Activated naive CD8-positive, alpha-beta T cell treated with anti-CD3 and anti-CD28 coated beads, Interleukin-2, amount 10 ng/mL, durations not matched to agents 7 days and 5 days (primary cell): ENCODE data around the gene ZNF292. TPM values are rescaled to one million over a fixed set of nuclear protein-coding genes. Genes with fewer than 3 reads are reported as not detected.
"Not testable (repeated sequence)": the region's sequence is repeated elsewhere in the genome, so short reads cannot be mapped to it uniquely, and the experiment has no call there.

ENCODE experiments used
- ATAC-seq: fragments of 150-1000 bp; cut with Tn5 transposase; one replicate; pipeline ENCODE4 v1.10.0; 2021; ENCODE audit warnings: low read depth, moderate library complexity
- POLR2A ChIA-PET: fragments of 350-600 bp; sonication (Branson Sonifier 250); formaldehyde crosslinking; loops from one replicate; lab custom pipeline; 2021; ENCODE audit warnings: antibody characterized with exemption; lab: Charles Lee
- DNase-seq: peaks from one replicate; pipeline ENCODE4 v3.0.0; 2021
- H3K27ac Mint-ChIP-seq: one replicate; pipeline ENCODE4 v1.8.0; 2022; ENCODE audit warnings: mild to moderate bottlenecking, mixed read lengths
- H3K27me3 Mint-ChIP-seq: one replicate; pipeline ENCODE4 v1.8.0; 2022; ENCODE audit warnings: mild to moderate bottlenecking, moderate library complexity, mixed read lengths
- H3K36me3 Mint-ChIP-seq: one replicate; pipeline ENCODE4 v1.8.0; 2021; ENCODE audit warnings: mild to moderate bottlenecking, mixed read lengths
- H3K4me1 Mint-ChIP-seq: one replicate; pipeline ENCODE4 v1.8.0; 2021; ENCODE audit warnings: mixed read lengths
- H3K4me3 Mint-ChIP-seq: one replicate; pipeline ENCODE4 v1.8.0; 2022; ENCODE audit warnings: mild to moderate bottlenecking, moderate library complexity, mixed read lengths
- H3K9me3 Mint-ChIP-seq: one replicate; pipeline ENCODE4 v1.8.0; 2021; ENCODE audit warnings: mixed read lengths
- total RNA-seq, 2 experiments: library from RNA; stranded (reverse); gene quantifications; one replicate each; pipeline ENCODE4 v1.2.3, GENCODE V29; 2021

The ZNF292 gene
- 10 to 100 TPM; 70.2 to 77.6 TPM for total RNA-seq

- no peaks in the 10 kb centered on the region for H3K9me3 Mint-ChIP-seq
- POLR2A ChIA-PET = interaction anchor here (1.0 kb wide), 1 partner anchor 547 kb away, joined by 3 read pairs; the partner anchor contains the start of gene AKIRIN2
- ATAC-seq = peak; percentile 84
- H3K36me3 Mint-ChIP-seq = peaks cover 18% of the 10 kb centered on the region
- H3K4me1 Mint-ChIP-seq = peaks cover 44% of the 10 kb centered on the region
- no peaks in the 10 kb centered on the region for H3K27me3 Mint-ChIP-seq
- peak within 1 kb of the TSS; percentile 97 for H3K27ac Mint-ChIP-seq
- H3K4me3 Mint-ChIP-seq = peak within 1 kb of the TSS; percentile 100
- peak; percentile 97 for DNase-seq
Observed at GRCh38 chr6:87154993-87155841, at the start of gene ZNF292. ZNF292 (plus strand) TSS chr6:87155565; CDS start chr6:87155592, 27 bp downstream.

GRCh38 chr6:87105823-87106222 lies 49.5 kb upstream of the ZNF292 start:
- Mint-ChIP-seq H3K36me3 (no peaks in the 10 kb centered on the region), H3K27me3 (peaks cover 9% of the 10 kb centered on the region), H3K4me1 (no peaks in the 10 kb centered on the region), H3K27ac (no peak overlapping the region), H3K4me3 (no peak overlapping the region), H3K9me3 (no peaks in the 10 kb centered on the region)
- no peak for ATAC-seq
- POLR2A ChIA-PET = no interaction called here
- DNase-seq = no peak

DNA sequence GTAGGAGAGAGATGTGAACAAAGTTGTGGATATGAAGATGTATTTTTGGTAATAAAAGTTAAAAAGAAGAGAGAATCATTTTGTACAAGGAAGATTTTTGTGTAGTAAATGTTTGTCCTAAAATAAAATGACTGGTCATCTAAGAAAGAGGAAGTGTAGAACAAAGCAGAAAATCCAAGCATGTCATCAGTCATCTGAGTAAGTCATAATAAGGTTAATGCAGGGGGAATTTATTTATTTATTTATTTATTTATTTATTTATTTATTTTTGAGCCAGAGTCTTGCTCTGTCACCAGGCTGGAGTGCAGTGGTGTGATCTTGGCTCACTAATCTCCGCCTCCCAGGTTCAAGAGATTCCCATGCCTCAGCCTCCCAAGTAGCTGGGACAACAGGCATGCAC lies 44.7 kb upstream of the ZNF292 start:
- POLR2A ChIA-PET = no interaction called here
- H3K4me1 Mint-ChIP-seq = no peaks in the 10 kb centered on the region
- H3K36me3 Mint-ChIP-seq = no peaks in the 10 kb centered on the region
- ATAC-seq = no peak
- no peak for DNase-seq
- H3K27ac Mint-ChIP-seq = no peak overlapping the region
- H3K27me3 Mint-ChIP-seq = peaks cover 14% of the 10 kb centered on the region
- no peaks in the 10 kb centered on the region for H3K9me3 Mint-ChIP-seq
- no peak overlapping the region for H3K4me3 Mint-ChIP-seq

GRCh38 chr6:87115402-87116135 lies 39.8 kb upstream of the ZNF292 start:
- no peaks in the 10 kb centered on the region for H3K4me1 Mint-ChIP-seq
- DNase-seq = no peak
- no peaks in the 10 kb centered on the region for H3K36me3 Mint-ChIP-seq
- no peak overlapping the region for H3K27ac Mint-ChIP-seq
- no peaks in the 10 kb centered on the region for H3K9me3 Mint-ChIP-seq
- no peak for ATAC-seq
- peaks cover 24% of the 10 kb centered on the region for H3K27me3 Mint-ChIP-seq
- H3K4me3 Mint-ChIP-seq = no peak overlapping the region
- POLR2A ChIA-PET = no interaction called here

- DNase-seq (no peak), ATAC-seq (no peak)
- H3K36me3 Mint-ChIP-seq = no peaks in the 10 kb centered on the region
- POLR2A ChIA-PET = no interaction called here
- H3K27me3 Mint-ChIP-seq = peaks cover 26% of the 10 kb centered on the region
- no peak overlapping the region for H3K4me3 Mint-ChIP-seq
- no peaks in the 10 kb centered on the region for H3K4me1 Mint-ChIP-seq
- H3K9me3 Mint-ChIP-seq = no peaks in the 10 kb centered on the region
- no peak overlapping the region for H3K27ac Mint-ChIP-seq
Observed at GRCh38 chr6:87116922-87117321, 38.4 kb upstream of the ZNF292 start.

DNA sequence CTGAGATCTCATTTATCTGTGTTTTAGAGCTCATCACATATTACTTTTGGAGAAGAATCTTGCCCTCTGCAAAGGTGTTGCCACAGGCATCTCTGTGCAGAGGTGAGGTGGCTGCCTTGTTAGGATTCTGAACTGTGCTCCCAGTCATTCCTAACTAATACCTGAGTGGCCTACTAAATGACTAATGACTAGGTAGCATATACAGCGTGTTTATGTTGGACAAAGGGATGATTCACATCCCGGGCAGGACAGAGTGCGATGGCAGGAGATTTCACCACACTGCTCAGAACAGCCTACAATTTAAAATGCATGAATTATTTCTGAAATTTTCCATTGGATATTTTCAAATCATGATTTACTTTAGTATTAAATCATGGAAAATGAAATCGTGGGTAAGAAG lies 37.3 kb upstream of the ZNF292 start:
- no peak for DNase-seq
- H3K4me3 Mint-ChIP-seq = no peak overlapping the region
- H3K27ac Mint-ChIP-seq = no peak overlapping the region
- no peak for ATAC-seq
- no peaks in the 10 kb centered on the region for H3K36me3 Mint-ChIP-seq
- peaks cover 30% of the 10 kb centered on the region for H3K27me3 Mint-ChIP-seq
- POLR2A ChIA-PET = no interaction called here
- no peaks in the 10 kb centered on the region for H3K4me1 Mint-ChIP-seq
- peaks cover 2% of the 10 kb centered on the region for H3K9me3 Mint-ChIP-seq

DNA sequence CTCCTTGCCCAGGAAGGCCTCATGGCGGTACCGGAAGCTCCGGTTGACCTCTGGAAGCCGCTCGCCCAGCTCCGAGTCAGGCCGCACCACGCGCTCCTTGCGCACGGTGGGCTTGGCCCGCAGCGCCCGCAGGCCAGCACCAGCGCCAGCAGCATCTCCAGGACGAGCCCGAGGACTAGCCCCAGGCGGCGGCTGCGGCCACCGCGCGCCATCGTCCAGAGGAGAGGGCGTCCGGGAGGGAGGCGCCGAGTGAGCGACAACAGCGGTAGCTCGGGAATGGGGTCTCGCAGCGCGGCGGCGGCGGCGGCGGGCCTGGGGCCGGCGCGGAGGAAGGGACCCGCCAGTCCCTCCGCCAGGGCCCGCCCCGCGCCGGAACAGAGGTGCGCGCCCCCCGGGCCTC lies 32.9 kb upstream of the ZNF292 start:
- no peaks in the 10 kb centered on the region for H3K36me3 Mint-ChIP-seq
- H3K4me1 Mint-ChIP-seq = no peaks in the 10 kb centered on the region
- ATAC-seq (no peak), DNase-seq (no peak)
- POLR2A ChIA-PET = no interaction called here
- H3K27ac Mint-ChIP-seq = no peak overlapping the region
- H3K27me3 Mint-ChIP-seq = peaks cover 40% of the 10 kb centered on the region
- no peak overlapping the region for H3K4me3 Mint-ChIP-seq
- H3K9me3 Mint-ChIP-seq = peaks cover 2% of the 10 kb centered on the region

DNA sequence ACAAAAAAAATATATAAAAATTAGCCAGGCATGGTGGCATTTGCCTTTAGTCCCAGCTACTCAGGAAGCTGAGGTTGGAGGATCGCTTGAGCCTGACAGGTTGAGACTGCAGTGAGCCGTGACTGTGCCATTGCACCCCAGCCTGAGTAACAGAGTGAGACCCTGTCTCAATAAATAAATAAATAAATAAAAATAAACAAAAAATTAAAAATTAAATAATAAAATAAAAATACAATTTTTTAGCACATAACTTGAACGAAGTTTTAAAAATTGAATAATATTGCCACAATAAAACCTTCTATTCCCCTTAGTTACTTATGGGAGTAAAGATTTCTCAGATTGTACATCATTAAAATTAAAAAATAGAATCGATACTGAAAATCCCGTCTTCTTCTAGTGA lies 31.3 kb upstream of the ZNF292 start:
- POLR2A ChIA-PET = no interaction called here
- no peaks in the 10 kb centered on the region for H3K36me3 Mint-ChIP-seq
- no peak overlapping the region for H3K27ac Mint-ChIP-seq

DNA sequence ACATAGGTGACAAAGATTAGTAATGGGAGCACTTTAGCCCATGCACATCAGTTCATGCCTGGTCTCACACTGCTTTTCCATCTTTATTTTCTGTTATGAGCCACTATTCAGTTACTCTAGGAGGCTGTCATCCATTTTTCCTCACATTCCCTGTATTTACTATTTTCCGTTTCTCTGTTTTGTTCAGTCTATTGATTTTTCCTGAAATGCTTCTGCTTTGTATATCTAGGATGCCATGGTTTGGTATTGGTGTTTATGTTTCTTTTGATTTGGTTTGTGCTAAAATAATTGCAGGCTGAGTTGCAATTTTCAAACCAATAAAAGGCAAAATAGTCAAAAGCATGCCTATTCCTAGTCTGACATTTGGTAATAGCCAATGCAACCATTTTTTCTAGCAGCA lies 28.9 kb upstream of the ZNF292 start:
- no peaks in the 10 kb centered on the region for H3K36me3 Mint-ChIP-seq
- H3K27me3 Mint-ChIP-seq = peaks cover 34% of the 10 kb centered on the region
- no peak for ATAC-seq
- POLR2A ChIA-PET = interaction anchor here (0.7 kb wide), 1 partner anchor 30 kb away, joined by 4 read pairs; no protein-coding TSS in a partner anchor
- DNase-seq = no peak
- H3K4me3 Mint-ChIP-seq = no peak overlapping the region
- no peaks in the 10 kb centered on the region for H3K4me1 Mint-ChIP-seq
- H3K27ac Mint-ChIP-seq = no peak overlapping the region
- peaks cover 2% of the 10 kb centered on the region for H3K9me3 Mint-ChIP-seq

More for the DNA sequence above, 31.3 kb upstream of the ZNF292 start:
- Mint-ChIP-seq H3K27me3 (peaks cover 36% of the 10 kb centered on the region), H3K4me1 (no peaks in the 10 kb centered on the region), H3K4me3 (no peak overlapping the region), H3K9me3 (peaks cover 2% of the 10 kb centered on the region)
- DNase-seq (no peak), ATAC-seq (no peak)

GRCh38 chr6:87127737-87128136 lies 27.6 kb upstream of the ZNF292 start:
- Mint-ChIP-seq H3K9me3 (peaks cover 3% of the 10 kb centered on the region), H3K27me3 (peaks cover 27% of the 10 kb centered on the region), H3K4me3 (no peak overlapping the region), H3K36me3 (no peaks in the 10 kb centered on the region), H3K4me1 (no peaks in the 10 kb centered on the region), H3K27ac (no peak overlapping the region)
- DNase-seq (no peak), ATAC-seq (no peak)
- POLR2A ChIA-PET = no interaction called here

DNA sequence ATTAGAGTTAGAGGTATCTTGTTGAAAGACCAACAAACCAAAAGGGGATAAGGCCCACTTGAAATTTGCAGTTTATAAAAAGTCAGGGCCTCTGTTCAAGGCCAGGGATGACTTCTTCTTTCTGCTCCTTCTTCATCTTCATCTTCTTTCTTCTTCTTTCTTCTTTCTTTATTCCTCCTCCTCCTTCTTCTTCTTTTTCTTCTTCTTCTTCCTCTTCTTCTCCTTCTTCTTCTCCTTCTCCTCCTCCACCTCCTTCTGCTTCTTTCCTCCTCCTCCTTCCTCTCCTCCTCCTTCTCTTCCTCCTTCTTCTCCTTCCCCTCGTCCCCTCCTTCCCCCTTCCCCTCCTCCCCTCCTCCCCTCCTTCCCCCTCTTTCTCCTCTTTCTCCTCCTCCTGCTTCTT lies 18.4 kb upstream of the ZNF292 start:
- Mint-ChIP-seq H3K4me3 (no peak overlapping the region), H3K4me1 (peaks cover 2% of the 10 kb centered on the region), H3K9me3 (peaks cover under 1% of the 10 kb centered on the region), H3K27me3 (peaks cover 24% of the 10 kb centered on the region), H3K27ac (no peak overlapping the region), H3K36me3 (no peaks in the 10 kb centered on the region)
- no peak for ATAC-seq
- POLR2A ChIA-PET = no interaction called here
- no peak for DNase-seq

GRCh38 chr6:87139236-87139635 lies 16.1 kb upstream of the ZNF292 start:
- Mint-ChIP-seq H3K36me3 (peaks cover 4% of the 10 kb centered on the region), H3K9me3 (peaks cover 5% of the 10 kb centered on the region), H3K27ac (no peak overlapping the region), H3K4me3 (no peak overlapping the region), H3K4me1 (peaks cover 2% of the 10 kb centered on the region), H3K27me3 (peaks cover 42% of the 10 kb centered on the region)
- POLR2A ChIA-PET = no interaction called here
- ATAC-seq (no peak), DNase-seq (no peak)

DNA sequence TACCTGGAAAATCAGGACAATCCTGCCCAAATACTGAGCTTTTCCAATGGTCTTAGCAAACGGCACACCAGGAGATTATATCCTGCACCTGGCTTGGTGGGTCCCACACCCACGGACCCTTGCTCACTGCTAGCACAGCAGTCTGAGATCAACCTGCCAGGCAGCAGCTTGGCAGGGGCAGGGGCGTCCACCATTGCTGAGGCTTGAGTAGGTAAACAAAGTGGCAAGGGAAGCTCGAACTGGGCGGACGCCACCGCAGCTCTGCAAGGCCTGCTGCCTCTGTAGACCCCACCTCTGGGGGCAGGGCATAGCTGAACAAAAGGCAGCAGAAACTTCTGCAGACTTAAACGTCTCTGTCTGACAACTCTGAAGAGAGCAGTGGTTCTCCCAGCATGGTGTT lies 15.4 kb upstream of the ZNF292 start:
- peaks cover 42% of the 10 kb centered on the region for H3K27me3 Mint-ChIP-seq
- POLR2A ChIA-PET, H3K27ac Mint-ChIP-seq, H3K9me3 Mint-ChIP-seq, H3K4me1 Mint-ChIP-seq, H3K36me3 Mint-ChIP-seq, H3K4me3 Mint-ChIP-seq, ATAC-seq, DNase-seq: not testable (repeated sequence)

DNA sequence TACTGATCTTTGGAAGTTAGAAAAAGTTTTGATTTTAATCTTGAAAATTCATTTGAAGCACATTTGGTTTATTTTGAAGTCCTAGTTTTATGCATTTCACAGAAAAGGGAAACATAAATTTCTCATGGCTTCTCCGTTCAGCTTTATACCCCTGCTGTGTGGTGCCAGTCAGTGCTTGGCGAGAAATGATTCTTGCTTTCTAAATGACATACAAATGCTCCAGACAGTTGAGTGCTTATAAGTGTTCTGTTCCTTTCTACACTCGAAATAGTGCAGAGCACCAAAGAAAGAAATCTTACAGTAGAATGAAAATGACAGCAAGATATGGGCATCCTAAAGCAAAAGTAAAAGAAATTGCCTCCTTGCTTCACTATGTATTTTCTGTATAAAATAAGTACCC lies 9.0 kb upstream of the ZNF292 start:
- DNase-seq (no peak), ATAC-seq (no peak)
- H3K36me3 Mint-ChIP-seq = peaks cover 4% of the 10 kb centered on the region
- peaks cover 3% of the 10 kb centered on the region for H3K4me1 Mint-ChIP-seq
- no peak overlapping the region for H3K27ac Mint-ChIP-seq
- H3K9me3 Mint-ChIP-seq = peaks cover 5% of the 10 kb centered on the region
- peaks cover 49% of the 10 kb centered on the region for H3K27me3 Mint-ChIP-seq
- POLR2A ChIA-PET = no interaction called here
- no peak overlapping the region for H3K4me3 Mint-ChIP-seq
